HL-60 (cell line): ENCODE results near the gene APBB2.
"Not testable (repeated sequence)": the region's sequence is repeated elsewhere in the genome, so short reads cannot be mapped to it uniquely, and the experiment has no call there.

Experiments used
- DNase-seq, 2 experiments: peaks; one replicate each; pipeline ENCODE4 v3.0.0-alpha.2; 2010 to 2020; ENCODE audit warnings: low read depth in 1 of 2, low spot score in 1 of 2
- H3K27ac ChIP-seq: fragments of 250-450 bp; sonication (Bioruptor Pico); replicated peaks from 2 replicates; pipeline ENCODE4 v1.5.1; 2020; ENCODE audit warnings: mild to moderate bottlenecking, moderate library complexity
- H3K27me3 ChIP-seq: fragments of 250-450 bp; sonication (Bioruptor Pico); 2 replicates; pipeline ENCODE4 v1.5.1; 2021; ENCODE audit warnings: mild to moderate bottlenecking, moderate library complexity; ENCODE audit not compliant: insufficient read depth, poor library complexity, severe bottlenecking
- H3K4me3 ChIP-seq: replicated peaks from 2 replicates; pipeline ENCODE4 v1.5.1; 2011; ENCODE audit warnings: mild to moderate bottlenecking, control low read depth, low read length; ENCODE audit not compliant: insufficient read depth
- GABPA ChIP-seq: IDR thresholded peaks from 2 replicates; pipeline ENCODE4 v1.6.1; 2012; ENCODE audit warnings: low read depth
- POLR2AphosphoS5 ChIP-seq: IDR thresholded peaks from 2 replicates; pipeline ENCODE4 v1.6.1; 2012; ENCODE audit warnings: low read depth
- SPI1 ChIP-seq: IDR thresholded peaks from 2 replicates; pipeline ENCODE4 v1.6.1; 2012; ENCODE audit warnings: low read depth, mild to moderate bottlenecking, borderline replicate concordance
- TF ChIP-seq, protein P1 (sequence below): IDR thresholded peaks from one replicate; pipeline ENCODE4 v1.5.1; 2011; ENCODE audit warnings: low read length, control low read depth, inconsistent platforms; ENCODE audit not compliant: insufficient read depth
- TF ChIP-seq, protein P2 (sequence below): IDR thresholded peaks from 2 replicates; pipeline ENCODE4 v1.6.1; 2012; ENCODE audit warnings: low read depth; ENCODE audit not compliant: insufficient replicate concordance

The APBB2 gene

GRCh38 chr4:41050880-41051775 lies 163.2 kb downstream of the APBB2 start:
- TF ChIP-seq GABPA: no peak
- Histone ChIP-seq H3K27me3 (no peaks in the 10 kb centered on the region), H3K27ac (no peak overlapping the region), H3K4me3 (no peak overlapping the region)
- no peak for DNase-seq

GRCh38 chr4:41050116-41050515 lies 164.2 kb downstream of the APBB2 start:
- H3K27ac ChIP-seq: no peak overlapping the region
- no peak for TF ChIP-seq GABPA
- TF ChIP-seq POLR2AphosphoS5: no peak
- TF ChIP-seq SPI1: no peak
- TF ChIP-seq, protein P1, sequence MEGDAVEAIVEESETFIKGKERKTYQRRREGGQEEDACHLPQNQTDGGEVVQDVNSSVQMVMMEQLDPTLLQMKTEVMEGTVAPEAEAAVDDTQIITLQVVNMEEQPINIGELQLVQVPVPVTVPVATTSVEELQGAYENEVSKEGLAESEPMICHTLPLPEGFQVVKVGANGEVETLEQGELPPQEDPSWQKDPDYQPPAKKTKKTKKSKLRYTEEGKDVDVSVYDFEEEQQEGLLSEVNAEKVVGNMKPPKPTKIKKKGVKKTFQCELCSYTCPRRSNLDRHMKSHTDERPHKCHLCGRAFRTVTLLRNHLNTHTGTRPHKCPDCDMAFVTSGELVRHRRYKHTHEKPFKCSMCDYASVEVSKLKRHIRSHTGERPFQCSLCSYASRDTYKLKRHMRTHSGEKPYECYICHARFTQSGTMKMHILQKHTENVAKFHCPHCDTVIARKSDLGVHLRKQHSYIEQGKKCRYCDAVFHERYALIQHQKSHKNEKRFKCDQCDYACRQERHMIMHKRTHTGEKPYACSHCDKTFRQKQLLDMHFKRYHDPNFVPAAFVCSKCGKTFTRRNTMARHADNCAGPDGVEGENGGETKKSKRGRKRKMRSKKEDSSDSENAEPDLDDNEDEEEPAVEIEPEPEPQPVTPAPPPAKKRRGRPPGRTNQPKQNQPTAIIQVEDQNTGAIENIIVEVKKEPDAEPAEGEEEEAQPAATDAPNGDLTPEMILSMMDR: no peak
- TF ChIP-seq, protein P2, sequence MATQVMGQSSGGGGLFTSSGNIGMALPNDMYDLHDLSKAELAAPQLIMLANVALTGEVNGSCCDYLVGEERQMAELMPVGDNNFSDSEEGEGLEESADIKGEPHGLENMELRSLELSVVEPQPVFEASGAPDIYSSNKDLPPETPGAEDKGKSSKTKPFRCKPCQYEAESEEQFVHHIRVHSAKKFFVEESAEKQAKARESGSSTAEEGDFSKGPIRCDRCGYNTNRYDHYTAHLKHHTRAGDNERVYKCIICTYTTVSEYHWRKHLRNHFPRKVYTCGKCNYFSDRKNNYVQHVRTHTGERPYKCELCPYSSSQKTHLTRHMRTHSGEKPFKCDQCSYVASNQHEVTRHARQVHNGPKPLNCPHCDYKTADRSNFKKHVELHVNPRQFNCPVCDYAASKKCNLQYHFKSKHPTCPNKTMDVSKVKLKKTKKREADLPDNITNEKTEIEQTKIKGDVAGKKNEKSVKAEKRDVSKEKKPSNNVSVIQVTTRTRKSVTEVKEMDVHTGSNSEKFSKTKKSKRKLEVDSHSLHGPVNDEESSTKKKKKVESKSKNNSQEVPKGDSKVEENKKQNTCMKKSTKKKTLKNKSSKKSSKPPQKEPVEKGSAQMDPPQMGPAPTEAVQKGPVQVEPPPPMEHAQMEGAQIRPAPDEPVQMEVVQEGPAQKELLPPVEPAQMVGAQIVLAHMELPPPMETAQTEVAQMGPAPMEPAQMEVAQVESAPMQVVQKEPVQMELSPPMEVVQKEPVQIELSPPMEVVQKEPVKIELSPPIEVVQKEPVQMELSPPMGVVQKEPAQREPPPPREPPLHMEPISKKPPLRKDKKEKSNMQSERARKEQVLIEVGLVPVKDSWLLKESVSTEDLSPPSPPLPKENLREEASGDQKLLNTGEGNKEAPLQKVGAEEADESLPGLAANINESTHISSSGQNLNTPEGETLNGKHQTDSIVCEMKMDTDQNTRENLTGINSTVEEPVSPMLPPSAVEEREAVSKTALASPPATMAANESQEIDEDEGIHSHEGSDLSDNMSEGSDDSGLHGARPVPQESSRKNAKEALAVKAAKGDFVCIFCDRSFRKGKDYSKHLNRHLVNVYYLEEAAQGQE: no peak
- no peak for DNase-seq
- H3K4me3 ChIP-seq: no peak overlapping the region
- H3K27me3 ChIP-seq: no peaks in the 10 kb centered on the region

GRCh38 chr4:41049176-41049575 lies 165.2 kb downstream of the APBB2 start:
- not testable (repeated sequence) for H3K27ac ChIP-seq, DNase-seq, H3K4me3 ChIP-seq, H3K27me3 ChIP-seq

DNA sequence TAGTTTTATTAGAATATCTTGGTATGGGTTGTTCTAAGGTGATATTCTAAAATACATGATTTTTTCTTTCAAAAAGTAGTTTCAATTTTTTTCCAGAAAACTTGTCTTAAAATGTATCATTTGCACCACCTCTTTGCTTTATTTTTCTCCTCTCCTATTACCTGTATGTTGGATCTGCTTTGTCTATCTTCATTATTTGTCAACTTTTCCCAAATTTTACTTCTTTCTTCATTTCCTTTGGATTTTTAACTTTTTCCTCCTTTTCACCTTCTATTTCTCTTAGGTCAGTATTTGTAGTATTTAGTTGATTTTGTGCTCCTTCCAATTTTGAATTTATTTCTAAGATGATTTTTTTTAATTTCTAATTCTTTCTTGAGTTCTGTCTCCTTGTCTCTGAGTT lies 169.6 kb downstream of the APBB2 start:
- DNase-seq: no peak
- Histone ChIP-seq H3K27me3 (no peaks in the 10 kb centered on the region), H3K4me3 (no peak overlapping the region), H3K27ac (no peak overlapping the region)
- TF ChIP-seq, protein P2: no peak
- TF ChIP-seq, protein P1: no peak
- no peak for TF ChIP-seq SPI1
- no peak for TF ChIP-seq GABPA

DNA sequence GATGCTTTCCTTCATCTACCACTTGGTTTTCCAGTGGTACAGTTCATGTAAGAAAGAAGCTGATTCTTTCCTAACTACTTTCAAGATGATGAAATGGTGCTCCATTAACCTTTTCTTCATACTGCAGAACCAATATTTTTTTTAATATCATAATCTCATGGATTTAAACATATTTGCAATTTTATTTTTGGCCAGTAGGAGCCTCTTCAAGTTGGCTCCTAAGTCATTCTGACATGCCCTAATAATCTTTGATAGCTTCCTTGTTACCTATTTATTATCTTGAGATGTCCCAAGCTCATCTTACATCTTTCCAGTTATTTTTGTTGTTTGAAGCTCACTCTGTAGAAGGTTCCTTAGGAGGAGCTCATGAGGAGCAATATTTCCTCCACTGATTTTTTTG lies 170.2 kb downstream of the APBB2 start:
- H3K4me3 ChIP-seq: no peak overlapping the region
- no peak for DNase-seq
- H3K27me3 ChIP-seq: no peaks in the 10 kb centered on the region
- TF ChIP-seq SPI1 (no peak), POLR2AphosphoS5 (no peak), GABPA (no peak)
- TF ChIP-seq, protein P2: no peak
- TF ChIP-seq, protein P1: no peak
- no peak overlapping the region for H3K27ac ChIP-seq
